ENCODE results near the gene TP73.

TP73 gene

GRCh38 chr1:3779912-3780416, 127.6 kb downstream of the TP73 start:
- TF ChIP-seq CTCF (IDR thresholded peaks at IDR 0.05; ENCODE audit: insufficient read depth, low read depth, low read length, missing control alignments), result no peak
- no peak for DNase-seq (ENCODE audit: low read depth)
- no peak overlapping the region for H3K4me3 ChIP-seq (ENCODE audit: low read length)

- DNase-seq (ENCODE audit: low read depth), result no peak
- no peak for TF ChIP-seq CTCF (IDR thresholded peaks at IDR 0.05; ENCODE audit: insufficient read depth, low read depth, low read length, missing control alignments)
- H3K4me3 ChIP-seq (ENCODE audit: low read length), result no peak overlapping the region
Measured at GRCh38 chr1:3780901-3781300, 128.6 kb downstream of the TP73 start.

GRCh38 chr1:3783651-3784474, 131.5 kb downstream of the TP73 start:
- no peak overlapping the region for H3K4me3 ChIP-seq (ENCODE audit: low read length)
- no peak for DNase-seq (ENCODE audit: low read depth)
- TF ChIP-seq CTCF (IDR thresholded peaks at IDR 0.05; ENCODE audit: insufficient read depth, low read depth, low read length, missing control alignments), result no peak

- H3K4me3 ChIP-seq (ENCODE audit: low read length), result no peak overlapping the region
- no peak for TF ChIP-seq CTCF (IDR thresholded peaks at IDR 0.05; ENCODE audit: insufficient read depth, low read depth, low read length, missing control alignments)
- no peak for DNase-seq (ENCODE audit: low read depth)
Measured at GRCh38 chr1:3785045-3785444, 132.7 kb downstream of the TP73 start.

- no peak overlapping the region for H3K4me3 ChIP-seq (ENCODE audit: low read length)
- peak; percentile 54 for DNase-seq (ENCODE audit: low read depth)
- TF ChIP-seq CTCF (IDR thresholded peaks at IDR 0.05; ENCODE audit: insufficient read depth, low read depth, low read length, missing control alignments), result peak; percentile 65
Measured at GRCh38 chr1:3785456-3786157, 133.3 kb downstream of the TP73 start.
